Large intestine (tissue), 3 donors: Measurements from ENCODE around the gene KIF26B. TPM values are rescaled to one million over a fixed set of nuclear protein-coding genes. Genes with fewer than 3 reads are reported as not detected.
"Not testable (repeated sequence)": the region's sequence is repeated elsewhere in the genome, so short reads cannot be mapped to it uniquely, and the experiment has no call there.

Experiments
- DNase-seq, 2 donors: peaks; one replicate each; pipeline versions ENCODE4 v3.0.0 to v3.0.0-alpha.2; 2013
- H3K27ac ChIP-seq: one replicate; pipeline ENCODE4 v1.5.1; 2013; ENCODE audit warnings: low read length
- H3K27me3 ChIP-seq: 2 replicates; pipeline ENCODE4 v1.6.1; 2013; ENCODE audit warnings: low read length; ENCODE audit not compliant: control insufficient read depth, insufficient read depth
- H3K36me3 ChIP-seq: 2 replicates; pipeline ENCODE4 v1.6.1; 2013; ENCODE audit warnings: low read length; ENCODE audit not compliant: control insufficient read depth, insufficient read depth
- H3K4me1 ChIP-seq: one replicate; pipeline ENCODE4 v1.6.1; 2013; ENCODE audit warnings: low read length; ENCODE audit not compliant: control insufficient read depth, insufficient read depth
- H3K4me3 ChIP-seq: one replicate; pipeline ENCODE4 v1.5.1; 2013; ENCODE audit warnings: low read length
- H3K9me3 ChIP-seq: one replicate; pipeline ENCODE4 v1.6.1; 2013; ENCODE audit warnings: mild to moderate bottlenecking, low read depth, low read length, moderate library complexity; ENCODE audit not compliant: control insufficient read depth
- WGBS: methylation state at CpG from one replicate; pipeline ENCODE4 v1.1.5; 2013; ENCODE audit warnings: low lambda C conversion rate; ENCODE audit not compliant: insufficient coverage; 5-methylcytosine and 5-hydroxymethylcytosine counted together
- polyA plus RNA-seq: library from polyadenylated mRNA; unstranded; fragments of 120-200 nt; gene quantifications from one replicate; pipeline ENCODE4 v1.2.1, GENCODE V29; 2013

The KIF26B gene
- polyA plus RNA-seq, 1 donor: 3.9 TPM

GRCh38 chr1:245116751-245117150 lies 38.0 kb upstream of the KIF26B start:
- 24% methylated on average over 2 of the region's 3 CpGs for whole genome bisulfite sequencing
- Histone ChIP-seq H3K27me3 (no peaks in the 10 kb centered on the region), H3K9me3 (no peaks in the 10 kb centered on the region), H3K4me3 (no peak overlapping the region), H3K4me1 (no peaks in the 10 kb centered on the region), H3K36me3 (no peaks in the 10 kb centered on the region), H3K27ac (no peak overlapping the region)
- DNase-seq: no peak

GRCh38 chr1:245118066-245118465 lies 36.7 kb upstream of the KIF26B start:
- no peaks in the 10 kb centered on the region for H3K36me3 ChIP-seq
- no peak for DNase-seq
- no peaks in the 10 kb centered on the region for H3K9me3 ChIP-seq
- no peaks in the 10 kb centered on the region for H3K4me1 ChIP-seq
- H3K4me3 ChIP-seq: no peak overlapping the region
- no CpG with 5 or more reads among the region's 7 CpGs for WGBS
- H3K27ac ChIP-seq: no peak overlapping the region
- no peaks in the 10 kb centered on the region for H3K27me3 ChIP-seq

- no peaks in the 10 kb centered on the region for H3K4me1 ChIP-seq
- DNase-seq: no peak
- H3K27me3 ChIP-seq: no peaks in the 10 kb centered on the region
- H3K9me3 ChIP-seq: no peaks in the 10 kb centered on the region
- no peak overlapping the region for H3K4me3 ChIP-seq
- no CpG with 5 or more reads among the region's 2 CpGs for WGBS
- no peaks in the 10 kb centered on the region for H3K36me3 ChIP-seq
- H3K27ac ChIP-seq: no peak overlapping the region
These were observed 36.0 kb upstream of the KIF26B start for GRCh38 chr1:245118806-245119205.

GRCh38 chr1:245121523-245121922 lies 33.3 kb upstream of the KIF26B start:
- Histone ChIP-seq H3K9me3 (no peaks in the 10 kb centered on the region), H3K4me3 (no peak overlapping the region), H3K27ac (no peak overlapping the region), H3K27me3 (no peaks in the 10 kb centered on the region), H3K36me3 (no peaks in the 10 kb centered on the region), H3K4me1 (no peaks in the 10 kb centered on the region)
- WGBS: no CpG with 5 or more reads among the region's 7 CpGs
- DNase-seq: no peak

GRCh38 chr1:245124241-245124640 lies 30.5 kb upstream of the KIF26B start:
- DNase-seq: no peak
- Histone ChIP-seq H3K27ac (no peak overlapping the region), H3K4me3 (no peak overlapping the region), H3K36me3 (no peaks in the 10 kb centered on the region), H3K9me3 (no peaks in the 10 kb centered on the region), H3K4me1 (no peaks in the 10 kb centered on the region), H3K27me3 (no peaks in the 10 kb centered on the region)
- WGBS: 75% methylated on average over 2 of the region's 6 CpGs

- no peak for DNase-seq
- H3K36me3 ChIP-seq: no peaks in the 10 kb centered on the region
- WGBS: 65% methylated on average over 2 of the region's 11 CpGs
These were observed 30.1 kb upstream of the KIF26B start for GRCh38 chr1:245124644-245125043.

GRCh38 chr1:245126530-245126929 lies 28.3 kb upstream of the KIF26B start:
- Histone ChIP-seq H3K36me3 (no peaks in the 10 kb centered on the region), H3K27me3 (no peaks in the 10 kb centered on the region), H3K27ac (no peak overlapping the region), H3K9me3 (no peaks in the 10 kb centered on the region), H3K4me1 (no peaks in the 10 kb centered on the region), H3K4me3 (no peak overlapping the region)
- no peak for DNase-seq
- WGBS: no CpG with 5 or more reads among the region's 5 CpGs

More at GRCh38 chr1:245124644-245125043, 30.1 kb upstream of the KIF26B start:
- Histone ChIP-seq H3K4me3 (no peak overlapping the region), H3K9me3 (no peaks in the 10 kb centered on the region), H3K27ac (no peak overlapping the region), H3K4me1 (no peaks in the 10 kb centered on the region), H3K27me3 (no peaks in the 10 kb centered on the region)

GRCh38 chr1:245128381-245129101 lies 26.2 kb upstream of the KIF26B start:
- H3K4me3 ChIP-seq: no peak overlapping the region
- no CpG with 5 or more reads among the region's 20 CpGs for WGBS

GRCh38 chr1:245129319-245130240 lies 25.2 kb upstream of the KIF26B start:
- H3K27ac ChIP-seq: no peak overlapping the region
- H3K9me3 ChIP-seq: no peaks in the 10 kb centered on the region
- 80% methylated on average over 1 of the region's 19 CpGs for WGBS
- no peaks in the 10 kb centered on the region for H3K36me3 ChIP-seq
- no peak for DNase-seq
- no peaks in the 10 kb centered on the region for H3K4me1 ChIP-seq
- H3K27me3 ChIP-seq: peaks cover 2% of the 10 kb centered on the region
- H3K4me3 ChIP-seq: no peak overlapping the region

More at GRCh38 chr1:245128381-245129101, 26.2 kb upstream of the KIF26B start:
- Histone ChIP-seq H3K9me3 (no peaks in the 10 kb centered on the region), H3K36me3 (no peaks in the 10 kb centered on the region), H3K4me1 (no peaks in the 10 kb centered on the region), H3K27me3 (peaks cover 2% of the 10 kb centered on the region), H3K27ac (no peak overlapping the region)
- DNase-seq: no peak

GRCh38 chr1:245130281-245131025 lies 24.3 kb upstream of the KIF26B start:
- not testable (repeated sequence) for H3K36me3 ChIP-seq, H3K27ac ChIP-seq, H3K9me3 ChIP-seq, H3K4me3 ChIP-seq, H3K27me3 ChIP-seq, DNase-seq, H3K4me1 ChIP-seq
- 67% methylated on average over 1 of the region's 16 CpGs for WGBS
